IMR-90 (cell line): ENCODE data around the gene PIAS1. TPM values are rescaled to one million over a fixed set of nuclear protein-coding genes. Genes with fewer than 3 reads are reported as not detected.

Source experiments
- ATAC-seq: fragments of 200-7000 bp; cut with Tn5 transposase; 2 replicates; pipeline ENCODE4 v1.9.1; 2020; ENCODE audit warnings: low read depth, mild to moderate bottlenecking, moderate library complexity
- BruUV-seq: library from RNA; stranded (reverse); fragments of 400-500 nt; replicated peaks from 2 replicates; lab custom pipeline; 2021; lab: Mats Ljungman, UMichigan
- CTCF ChIA-PET: fragments of 300-600 bp; formaldehyde crosslinking; extraction: SDS; loops from one replicate; lab custom pipeline; 2021; ENCODE audit warnings: antibody characterized with exemption; lab: Yijun Ruan, JAX
- POLR2A ChIA-PET: fragments of 300-600 bp; sonication (Branson Sonifier 250); formaldehyde crosslinking; loops from one replicate; lab custom pipeline; 2022; ENCODE audit warnings: antibody characterized with exemption; ENCODE audit not compliant: unreplicated experiment; lab: Charles Lee
- DNase-seq: peaks from one replicate; pipeline ENCODE4 v3.0.0; 2013
- H2AFZ ChIP-seq: replicated peaks from 2 replicates; pipeline ENCODE3; 2013; ENCODE audit warnings: low read length, mild to moderate bottlenecking; ENCODE audit not compliant: poor library complexity
- H2AK5ac ChIP-seq: 2 replicates; pipeline ENCODE4 v1.6.1; 2013; ENCODE audit warnings: low read depth, low read length, inconsistent platforms
- H2AK9ac ChIP-seq: replicated peaks from 2 replicates; pipeline ENCODE3; 2013; ENCODE audit warnings: mild to moderate bottlenecking, low read depth, low read length, moderate library complexity; ENCODE audit not compliant: poor library complexity
- H2BK120ac ChIP-seq: 2 replicates; pipeline ENCODE4 v1.6.1; 2013; ENCODE audit warnings: low read depth, low read length, inconsistent platforms
- H2BK15ac ChIP-seq: 3 replicates; pipeline ENCODE4 v1.6.1; 2013; ENCODE audit warnings: low read depth, low read length, inconsistent platforms
- H2BK20ac ChIP-seq: 2 replicates; pipeline ENCODE4 v1.6.1; 2013; ENCODE audit warnings: low read depth, mild to moderate bottlenecking, inconsistent platforms, low read length, moderate library complexity
- H2BK5ac ChIP-seq: 2 replicates; pipeline ENCODE4 v1.6.1; 2013; ENCODE audit warnings: mild to moderate bottlenecking, low read depth, low read length, inconsistent platforms; ENCODE audit not compliant: poor library complexity, severe bottlenecking
- H3K14ac ChIP-seq: replicated peaks from 2 replicates; pipeline ENCODE4 v1.6.1; 2013; ENCODE audit warnings: low read depth, low read length, inconsistent platforms
- H3K18ac ChIP-seq: 2 replicates; pipeline ENCODE4 v1.6.1; 2013; ENCODE audit warnings: low read depth, low read length, control low read depth
- H3K23ac ChIP-seq: 2 replicates; pipeline ENCODE4 v1.6.1; 2013; ENCODE audit warnings: low read depth, low read length, inconsistent platforms
- H3K27ac ChIP-seq: 2 replicates; pipeline ENCODE4 v1.5.1; 2013; ENCODE audit warnings: mild to moderate bottlenecking, control low read depth, low read length; ENCODE audit not compliant: insufficient read depth
- H3K27me3 ChIP-seq: 2 replicates; pipeline ENCODE4 v1.6.1; 2013; ENCODE audit warnings: low read length; ENCODE audit not compliant: control insufficient read depth, insufficient read depth
- H3K36me3 ChIP-seq: 2 replicates; pipeline ENCODE4 v1.6.1; 2013; ENCODE audit warnings: low read length, mixed read lengths; ENCODE audit not compliant: control insufficient read depth, insufficient read depth
- H3K4ac ChIP-seq: 2 replicates; pipeline ENCODE4 v1.6.1; 2013; ENCODE audit warnings: low read depth, low read length, inconsistent platforms
- H3K4me1 ChIP-seq: 2 replicates; pipeline ENCODE4 v1.6.1; 2013; ENCODE audit warnings: low read length, mixed read lengths; ENCODE audit not compliant: control insufficient read depth, insufficient read depth
- H3K4me2 ChIP-seq: 2 replicates; pipeline ENCODE4 v1.6.1; 2013; ENCODE audit warnings: low read depth, mild to moderate bottlenecking, control low read depth, low read length, moderate library complexity
- H3K4me3 ChIP-seq: 2 replicates; pipeline ENCODE4 v1.5.1; 2013; ENCODE audit warnings: low read depth, mild to moderate bottlenecking, control low read depth, low read length, moderate library complexity; ENCODE audit not compliant: insufficient read depth
- H3K56ac ChIP-seq: 2 replicates; pipeline ENCODE4 v1.6.1; 2013; ENCODE audit warnings: low read length, inconsistent platforms; ENCODE audit not compliant: insufficient read depth; ENCODE audit errors: extremely low read depth
- H3K79me1 ChIP-seq, 2 experiments: 2 replicates each; pipeline ENCODE4 v1.6.1; 2013; ENCODE audit warnings: low read length in 2 of 2, inconsistent platforms in 1 of 2, low read depth in 1 of 2
- H3K9ac ChIP-seq: 2 replicates; pipeline ENCODE4 v1.6.1; 2013; ENCODE audit warnings: low read depth, low read length, control low read depth
- H3K9me1 ChIP-seq: 2 replicates; pipeline ENCODE4 v1.6.1; 2013; ENCODE audit warnings: low read length, inconsistent platforms; ENCODE audit not compliant: insufficient read depth
- H3K9me3 ChIP-seq: 2 replicates; pipeline ENCODE4 v1.6.1; 2013; ENCODE audit warnings: low read length; ENCODE audit not compliant: control insufficient read depth, insufficient read depth
- H4K20me1 ChIP-seq: 2 replicates; pipeline ENCODE4 v1.6.1; 2013; ENCODE audit warnings: low read length, inconsistent platforms; ENCODE audit not compliant: insufficient read depth
- H4K5ac ChIP-seq: 2 replicates; pipeline ENCODE4 v1.6.1; 2013; ENCODE audit warnings: mild to moderate bottlenecking, low read depth, low read length, control low read depth
- H4K8ac ChIP-seq, 2 experiments: 2 replicates each; pipeline ENCODE4 v1.6.1; 2013; ENCODE audit warnings: low read depth in 2 of 2, low read length in 2 of 2, control low read depth in 1 of 2, inconsistent platforms in 1 of 2
- H4K91ac ChIP-seq: 2 replicates; pipeline ENCODE4 v1.6.1; 2013; ENCODE audit warnings: low read depth, low read length, inconsistent platforms; ENCODE audit not compliant: insufficient read depth
- BHLHE40 ChIP-seq: fragments of 150-350 bp; IDR thresholded peaks from 2 replicates; pipeline ENCODE4 v1.6.1; 2016; ENCODE audit warnings: mild to moderate bottlenecking, low read depth, low read length
- CEBPB ChIP-seq: IDR thresholded peaks from 2 replicates; pipeline ENCODE4 v1.6.1; 2012; ENCODE audit warnings: low read depth, low read length, improper control_type of control experiment
- MAFK ChIP-seq: IDR thresholded peaks from 2 replicates; pipeline ENCODE4 v1.6.1; 2012; ENCODE audit warnings: low read depth, low read length, improper control_type of control experiment
- MAZ ChIP-seq: IDR thresholded peaks from 2 replicates; pipeline ENCODE4 v1.6.1; 2012; ENCODE audit warnings: low read depth, mild to moderate bottlenecking, low read length, improper control_type of control experiment, moderate library complexity, borderline replicate concordance
- SMC3 ChIP-seq: fragments of 150-350 bp; IDR thresholded peaks from 2 replicates; pipeline ENCODE4 v1.6.1; 2016; ENCODE audit warnings: low read depth, mild to moderate bottlenecking, antibody characterized with exemption, low read length, moderate library complexity
- WGBS, 2 experiments: methylation state at CpG; one replicate each; pipeline versions ENCODE4 v1.1.5 to v1.1.7; 2013; ENCODE audit warnings: missing lambda C conversion rate in 2 of 2; ENCODE audit not compliant: insufficient read length in 1 of 2; ENCODE audit errors: extremely low coverage in 2 of 2; 5-methylcytosine and 5-hydroxymethylcytosine counted together
- dilution Hi-C: fragments of 300-500 bp; cut with HindIII; formaldehyde crosslinking; loops from one replicate; pipeline ENCODE4 v1.14.3; 2018; ENCODE audit warnings: low sequenced_read_pairs; ENCODE audit not compliant: unreplicated experiment
- in situ Hi-C: fragments of 300-500 bp; cut with MboI; formaldehyde crosslinking; loops from 3 replicates; pipeline ENCODE4 v1.14.3; 2019; ENCODE audit warnings: low sequenced_read_pairs, inconsistent platforms, mixed read lengths
- intact Hi-C: fragments of 100-400 bp; cut with micrococcal nuclease; formaldehyde crosslinking; loops from 2 replicates; pipeline ENCODE4 v1.10.0; 2022
- polyA plus RNA-seq, 3 experiments: library from polyadenylated mRNA; depleted of rRNA; stranded (reverse); fragments of >200 nt; gene quantifications; 2 replicates each; pipeline ENCODE4 v1.2.3, GENCODE V29; 2012; ENCODE audit warnings: low replicate concordance in 1 of 3
- total RNA-seq: library from RNA; depleted of rRNA; stranded (reverse); fragments of >200 nt; gene quantifications from 2 replicates; pipeline ENCODE4 v1.2.3, GENCODE V29; 2012
- TF ChIP-seq, protein P1 (sequence below): fragments of 150-350 bp; IDR thresholded peaks from 2 replicates; pipeline ENCODE4 v1.6.1; 2017; ENCODE audit warnings: mild to moderate bottlenecking, antibody characterized with exemption, low read length, low read depth
- TF ChIP-seq, protein P2 (sequence below): fragments of 150-350 bp; IDR thresholded peaks from 2 replicates; pipeline ENCODE4 v1.6.1; 2016; ENCODE audit warnings: low read depth, mild to moderate bottlenecking, low read length, moderate library complexity, borderline replicate concordance

The PIAS1 gene
- total and polyA plus RNA-seq, 2 of the 4 experiments (the other 2 are of a cell fraction): 20.0 to 63.6 TPM

GRCh38 chr15:68034719-68035293 lies 19.3 kb upstream of the PIAS1 start:
- Histone ChIP-seq H4K91ac (no peak overlapping the region), H3K23ac (no peak overlapping the region), H3K4ac (no peak overlapping the region), H3K27ac (no peak overlapping the region), H2BK5ac (no peak overlapping the region), H4K8ac (no peak overlapping the region), H2AK5ac (no peak overlapping the region), H3K18ac (no peak overlapping the region), H2AK9ac (no peak overlapping the region), H2BK20ac (no peak overlapping the region), H3K27me3 (peaks cover 27% of the 10 kb centered on the region), H3K79me1 (no peaks in the 10 kb centered on the region), H3K9me3 (no peaks in the 10 kb centered on the region; the same call in 1 of the 2 replicates), H3K4me1 (no peaks in the 10 kb centered on the region), H3K9me1 (no peaks in the 10 kb centered on the region), H2BK120ac (no peak overlapping the region), H3K4me2 (no peak overlapping the region), H2AFZ (no peak overlapping the region), H4K5ac (no peak overlapping the region), H3K9ac (no peak overlapping the region), H3K4me3 (no peak overlapping the region), H3K36me3 (no peaks in the 10 kb centered on the region), H3K56ac (no peak overlapping the region), H4K20me1 (no peaks in the 10 kb centered on the region), H2BK15ac (no peak overlapping the region), H3K14ac (no peak overlapping the region)
- in situ Hi-C loops (no loop called here), intact Hi-C loops (loop anchor here (5.0 kb wide), 1 partner anchor 38 kb away; no protein-coding TSS in a partner anchor), dilution Hi-C loops (no loop called here)
- ChIA-PET CTCF (no interaction called here), POLR2A (no interaction called here)
- WGBS, 2 experiments: 57% methylated on average over 1 of the region's 1 CpG; no CpG with 5 or more reads in 1 of the 2 experiments
- ATAC-seq (no peak), DNase-seq (no peak)
- TF ChIP-seq, protein P1, sequence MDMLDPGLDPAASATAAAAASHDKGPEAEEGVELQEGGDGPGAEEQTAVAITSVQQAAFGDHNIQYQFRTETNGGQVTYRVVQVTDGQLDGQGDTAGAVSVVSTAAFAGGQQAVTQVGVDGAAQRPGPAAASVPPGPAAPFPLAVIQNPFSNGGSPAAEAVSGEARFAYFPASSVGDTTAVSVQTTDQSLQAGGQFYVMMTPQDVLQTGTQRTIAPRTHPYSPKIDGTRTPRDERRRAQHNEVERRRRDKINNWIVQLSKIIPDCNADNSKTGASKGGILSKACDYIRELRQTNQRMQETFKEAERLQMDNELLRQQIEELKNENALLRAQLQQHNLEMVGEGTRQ: no peak
- no peak for TF ChIP-seq MAZ
- no peak for TF ChIP-seq BHLHE40
- TF ChIP-seq SMC3: no peak
- TF ChIP-seq, protein P2, sequence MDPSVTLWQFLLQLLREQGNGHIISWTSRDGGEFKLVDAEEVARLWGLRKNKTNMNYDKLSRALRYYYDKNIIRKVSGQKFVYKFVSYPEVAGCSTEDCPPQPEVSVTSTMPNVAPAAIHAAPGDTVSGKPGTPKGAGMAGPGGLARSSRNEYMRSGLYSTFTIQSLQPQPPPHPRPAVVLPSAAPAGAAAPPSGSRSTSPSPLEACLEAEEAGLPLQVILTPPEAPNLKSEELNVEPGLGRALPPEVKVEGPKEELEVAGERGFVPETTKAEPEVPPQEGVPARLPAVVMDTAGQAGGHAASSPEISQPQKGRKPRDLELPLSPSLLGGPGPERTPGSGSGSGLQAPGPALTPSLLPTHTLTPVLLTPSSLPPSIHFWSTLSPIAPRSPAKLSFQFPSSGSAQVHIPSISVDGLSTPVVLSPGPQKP: no peak
- no peak for TF ChIP-seq CEBPB
- TF ChIP-seq MAFK: no peak
- no TSS peak for BruUV-seq
